Iris pigment epithelial cell (primary cell): ENCODE measurements around the gene SLC39A6.
"Not testable (repeated sequence)": the region's sequence is repeated elsewhere in the genome, so short reads cannot be mapped to it uniquely, and the experiment has no call there.

Experiments
- DNase-seq: peaks from one replicate; pipeline ENCODE4 v3.0.0-alpha.2; 2011; ENCODE audit warnings: low read depth

Gene SLC39A6

GRCh38 chr18:36135264-36135663 is 6.1 kb upstream of the SLC39A6 start:
- no peak for DNase-seq

- no peak for DNase-seq
These were observed 3.6 kb upstream of the SLC39A6 start for GRCh38 chr18:36132756-36133155.

DNA sequence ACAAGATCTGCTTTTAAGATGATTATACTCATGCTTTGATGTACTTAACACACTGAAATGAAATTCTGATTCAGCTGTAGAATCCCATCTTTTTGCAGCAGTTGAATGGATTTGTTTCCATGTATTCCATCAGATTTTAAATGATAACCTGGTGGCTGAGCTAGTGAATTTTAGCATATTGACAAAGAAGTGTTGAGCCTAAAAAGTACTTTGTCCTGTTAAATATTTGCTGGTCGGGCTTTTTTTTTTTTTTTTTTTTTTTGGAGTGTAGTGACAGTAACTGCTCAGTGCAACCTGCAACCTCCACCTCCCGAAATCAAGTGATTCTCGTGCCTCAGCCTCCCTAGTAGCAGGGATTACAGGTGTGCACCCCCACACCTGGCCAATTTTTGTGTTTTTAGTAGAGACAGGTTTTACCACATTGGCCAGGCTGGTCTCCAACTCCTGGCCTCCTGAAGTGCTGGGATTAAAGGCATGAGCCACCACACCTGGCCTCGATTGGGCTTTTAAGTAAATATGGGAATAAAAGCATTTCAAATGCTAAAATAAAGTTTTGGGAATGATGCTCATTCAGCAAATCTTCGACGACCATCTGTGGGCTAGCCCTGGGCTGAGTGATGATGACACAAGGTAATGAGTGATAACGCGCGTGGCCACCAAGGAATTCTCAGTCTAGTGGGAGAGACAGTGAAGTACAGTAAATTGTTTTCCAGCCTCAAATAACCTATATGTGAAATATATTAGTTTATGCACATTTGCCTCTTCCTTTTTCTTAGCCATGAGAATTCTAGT is 2.7 kb upstream of the SLC39A6 start:
- DNase-seq, result no peak

GRCh38 chr18:36130883-36131653 is 1.9 kb upstream of the SLC39A6 start:
- no peak for DNase-seq

GRCh38 chr18:36130039-36130831 is 1.1 kb upstream of the SLC39A6 start:
- peak; percentile 9 for DNase-seq

GRCh38 chr18:36128907-36129299 is 237 bp downstream of the SLC39A6 start:
- no peak for DNase-seq

GRCh38 chr18:36128530-36128870 is 640 bp downstream of the SLC39A6 start:
- peak; percentile 38 for DNase-seq

GRCh38 chr18:36127836-36128529 is 1.2 kb downstream of the SLC39A6 start:
- peak; percentile 24 for DNase-seq

GRCh38 chr18:36126668-36127067 is 2.5 kb downstream of the SLC39A6 start:
- no peak for DNase-seq

GRCh38 chr18:36124841-36125240 is 4.3 kb downstream of the SLC39A6 start:
- DNase-seq, result peak; percentile 16

GRCh38 chr18:36120297-36120696 is 8.8 kb downstream of the SLC39A6 start:
- DNase-seq, result no peak

DNA sequence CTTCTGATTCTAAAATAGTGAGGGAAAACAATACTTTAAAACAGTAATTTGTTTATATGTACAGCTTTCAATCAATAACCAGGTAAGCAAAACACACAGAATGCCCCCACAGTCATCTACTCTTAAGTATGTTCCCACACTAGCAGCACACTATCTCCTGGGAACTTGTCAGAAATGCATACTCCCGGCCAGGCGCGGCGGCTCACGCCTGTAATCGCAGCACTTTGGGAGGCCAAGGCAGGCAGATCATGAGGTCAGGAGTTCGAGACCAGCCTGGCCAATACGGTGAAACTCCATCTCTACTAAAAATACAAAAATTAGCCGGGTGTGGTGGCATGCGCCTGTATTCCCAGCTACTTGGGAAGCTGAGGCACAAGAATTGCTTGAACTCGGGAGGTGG is 12.4 kb downstream of the SLC39A6 start:
- DNase-seq, result not testable (repeated sequence)

DNA sequence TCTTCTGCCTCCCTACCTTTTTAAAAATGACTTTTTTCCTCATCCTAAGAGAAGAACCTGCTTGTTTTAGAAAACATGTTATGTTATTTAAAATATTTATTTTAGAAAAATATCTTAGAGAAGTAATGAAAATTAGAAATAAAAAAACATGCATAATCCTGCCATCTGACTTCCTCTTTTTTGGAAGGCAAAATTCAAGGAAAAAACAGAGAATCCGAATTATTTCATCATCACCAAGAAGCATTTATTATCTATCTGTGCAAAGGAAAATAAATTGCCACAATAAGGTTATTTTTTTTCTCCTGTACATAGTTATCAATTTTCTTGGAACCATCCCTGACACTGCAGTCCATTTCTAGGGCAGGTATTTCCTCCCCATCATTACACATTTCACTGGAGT is 14.4 kb downstream of the SLC39A6 start:
- no peak for DNase-seq

DNA sequence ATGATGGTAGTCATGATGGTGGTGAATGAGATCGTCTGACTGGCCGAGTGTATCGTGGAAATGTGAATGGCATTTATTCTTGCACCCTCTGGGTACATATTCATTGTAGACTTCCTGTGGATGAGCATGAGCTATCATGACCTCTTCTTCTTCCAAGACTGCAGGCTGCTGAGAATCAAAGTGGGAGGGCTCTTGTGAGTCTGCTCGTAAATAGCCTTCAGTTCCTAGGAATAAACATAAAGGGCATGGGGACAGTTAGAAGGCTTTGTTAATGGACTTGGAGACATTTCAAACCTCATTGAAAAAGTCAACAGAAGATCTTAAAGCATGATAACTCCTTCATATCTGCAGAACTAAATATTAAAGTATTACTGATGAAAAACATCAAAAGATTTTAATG is 14.9 kb downstream of the SLC39A6 start:
- no peak for DNase-seq

- DNase-seq, result no peak
These were observed 16.8 kb downstream of the SLC39A6 start for GRCh38 chr18:36112302-36112701.

GRCh38 chr18:36109737-36110136 is 19.4 kb downstream of the SLC39A6 start:
- DNase-seq, result no peak

- DNase-seq, result no peak
These were observed 20.5 kb downstream of the SLC39A6 start for GRCh38 chr18:36108601-36109000.

- DNase-seq, result no peak
These were observed 20.9 kb downstream of the SLC39A6 start for GRCh38 chr18:36108196-36108595.

DNA sequence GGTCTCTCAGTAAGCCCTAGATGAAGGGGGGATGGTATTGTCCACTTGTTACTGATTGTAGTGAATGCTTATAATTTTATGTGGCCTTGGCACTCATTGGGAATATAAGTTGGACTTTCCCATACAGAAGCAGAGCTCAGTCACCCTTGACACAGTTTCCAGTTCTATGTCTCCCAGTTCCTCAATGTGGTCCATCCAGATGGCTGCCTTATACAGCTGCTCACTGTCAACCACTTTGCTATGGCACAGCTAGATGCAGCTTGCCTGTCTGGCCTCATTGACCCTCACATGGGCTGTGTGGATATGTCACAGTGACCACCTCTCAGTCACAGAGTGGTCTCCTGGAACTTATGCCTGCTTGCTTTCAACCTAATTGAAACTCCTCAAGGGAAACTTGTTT is 21.7 kb downstream of the SLC39A6 start:
- no peak for DNase-seq

DNA sequence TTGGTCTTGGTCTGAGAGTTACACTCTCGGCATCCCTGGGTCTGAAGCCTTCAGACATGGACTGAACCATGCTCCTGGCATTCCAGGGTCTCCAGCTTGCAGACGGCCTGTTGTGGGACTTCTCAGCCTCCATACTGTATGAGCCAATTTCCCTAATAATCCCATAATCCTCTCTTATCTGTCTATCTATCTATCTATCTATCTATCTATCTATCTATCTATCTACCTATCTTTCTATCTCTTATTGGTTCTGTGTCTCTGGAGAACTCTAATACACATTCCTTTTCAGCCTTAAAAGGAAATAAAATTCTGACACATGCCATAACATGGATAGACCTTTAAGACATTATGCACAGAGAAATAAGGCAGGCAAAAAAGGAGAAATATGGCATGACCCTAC is 24.4 kb downstream of the SLC39A6 start:
- no peak for DNase-seq

GRCh38 chr18:36101943-36102342 is 27.2 kb downstream of the SLC39A6 start:
- no peak for DNase-seq

- DNase-seq, result no peak
These were observed 29.8 kb downstream of the SLC39A6 start for GRCh38 chr18:36099311-36099710.
